CD4-positive, alpha-beta T cell treated with Interleukin-6 for 4 hours (primary cell): ENCODE results near the gene LRRC75B.
A peak's percentile ranks its signal among the peaks of the same experiment; 100 is the strongest.

ENCODE experiments used
- DNase-seq: peaks from one replicate; pipeline ENCODE4 v3.0.0-alpha.2; 2020; ENCODE audit warnings: mixed read lengths

Gene LRRC75B

GRCh38 chr22:24584871-24585411, 7.9 kb downstream of the LRRC75B start:
- DNase-seq = no peak

- DNase-seq = no peak
Observed at GRCh38 chr22:24584166-24584790, 8.6 kb downstream of the LRRC75B start.

- no peak for DNase-seq
Observed at GRCh38 chr22:24583221-24584165, 9.4 kb downstream of the LRRC75B start.

- DNase-seq = no peak
Observed at GRCh38 chr22:24582056-24582814, 10.6 kb downstream of the LRRC75B start.

GRCh38 chr22:24580276-24580675, 12.6 kb downstream of the LRRC75B start:
- no peak for DNase-seq

GRCh38 chr22:24579258-24579601, 13.6 kb downstream of the LRRC75B start:
- no peak for DNase-seq

- DNase-seq = no peak
Observed at GRCh38 chr22:24578355-24579257, 14.3 kb downstream of the LRRC75B start.

GRCh38 chr22:24576778-24577177, 16.1 kb downstream of the LRRC75B start:
- no peak for DNase-seq

GRCh38 chr22:24571266-24571665, 21.6 kb downstream of the LRRC75B start:
- no peak for DNase-seq

- DNase-seq = no peak
Observed at GRCh38 chr22:24567668-24568067, 25.2 kb downstream of the LRRC75B start.

- no peak for DNase-seq
Observed at GRCh38 chr22:24566899-24567511, 25.9 kb downstream of the LRRC75B start.

- no peak for DNase-seq
Observed at GRCh38 chr22:24565077-24565476, 27.8 kb downstream of the LRRC75B start.

GRCh38 chr22:24564376-24565058, 28.4 kb downstream of the LRRC75B start:
- no peak for DNase-seq

GRCh38 chr22:24563246-24563645, 29.6 kb downstream of the LRRC75B start:
- DNase-seq = no peak

GRCh38 chr22:24559471-24559870, 33.4 kb downstream of the LRRC75B start:
- no peak for DNase-seq

- peak; percentile 100 for DNase-seq
Observed at GRCh38 chr22:24555165-24556039, 37.5 kb downstream of the LRRC75B start, which contains the start of gene SNRPD3. TSS of gene SNRPD3 (plus strand) at chr22:24555999. CDS start at chr22:24557675, 1,676 bp downstream.

GRCh38 chr22:24554313-24555164, 38.3 kb downstream of the LRRC75B start, which contains the start of gene GUCD1:
TSS of gene GUCD1 (minus strand) at chr22:24555138. CDS start at chr22:24554991, 147 bp downstream.
- DNase-seq = peak; percentile 26

- peak; percentile 3 for DNase-seq
Observed at GRCh38 chr22:24553597-24554312, 39.1 kb downstream of the LRRC75B start.
